Stimulated activated CD8-positive, alpha-beta memory T cell treated with anti-CD3 and anti-CD28 coated beads, Interleukin-4, amount 100 ng/mL, for 24 hours (primary cell): ENCODE measurements around the gene LRIF1.
"Not testable (repeated sequence)": the region's sequence is repeated elsewhere in the genome, so short reads cannot be mapped to it uniquely, and the experiment has no call there.

Experiments
- DNase-seq: peaks from one replicate; pipeline ENCODE4 v3.0.0-alpha.2; 2020; ENCODE audit warnings: low read depth

Gene LRIF1, protein sequence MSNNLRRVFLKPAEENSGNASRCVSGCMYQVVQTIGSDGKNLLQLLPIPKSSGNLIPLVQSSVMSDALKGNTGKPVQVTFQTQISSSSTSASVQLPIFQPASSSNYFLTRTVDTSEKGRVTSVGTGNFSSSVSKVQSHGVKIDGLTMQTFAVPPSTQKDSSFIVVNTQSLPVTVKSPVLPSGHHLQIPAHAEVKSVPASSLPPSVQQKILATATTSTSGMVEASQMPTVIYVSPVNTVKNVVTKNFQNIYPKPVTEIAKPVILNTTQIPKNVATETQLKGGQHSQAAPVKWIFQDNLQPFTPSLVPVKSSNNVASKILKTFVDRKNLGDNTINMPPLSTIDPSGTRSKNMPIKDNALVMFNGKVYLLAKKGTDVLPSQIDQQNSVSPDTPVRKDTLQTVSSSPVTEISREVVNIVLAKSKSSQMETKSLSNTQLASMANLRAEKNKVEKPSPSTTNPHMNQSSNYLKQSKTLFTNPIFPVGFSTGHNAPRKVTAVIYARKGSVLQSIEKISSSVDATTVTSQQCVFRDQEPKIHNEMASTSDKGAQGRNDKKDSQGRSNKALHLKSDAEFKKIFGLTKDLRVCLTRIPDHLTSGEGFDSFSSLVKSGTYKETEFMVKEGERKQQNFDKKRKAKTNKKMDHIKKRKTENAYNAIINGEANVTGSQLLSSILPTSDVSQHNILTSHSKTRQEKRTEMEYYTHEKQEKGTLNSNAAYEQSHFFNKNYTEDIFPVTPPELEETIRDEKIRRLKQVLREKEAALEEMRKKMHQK

DNA sequence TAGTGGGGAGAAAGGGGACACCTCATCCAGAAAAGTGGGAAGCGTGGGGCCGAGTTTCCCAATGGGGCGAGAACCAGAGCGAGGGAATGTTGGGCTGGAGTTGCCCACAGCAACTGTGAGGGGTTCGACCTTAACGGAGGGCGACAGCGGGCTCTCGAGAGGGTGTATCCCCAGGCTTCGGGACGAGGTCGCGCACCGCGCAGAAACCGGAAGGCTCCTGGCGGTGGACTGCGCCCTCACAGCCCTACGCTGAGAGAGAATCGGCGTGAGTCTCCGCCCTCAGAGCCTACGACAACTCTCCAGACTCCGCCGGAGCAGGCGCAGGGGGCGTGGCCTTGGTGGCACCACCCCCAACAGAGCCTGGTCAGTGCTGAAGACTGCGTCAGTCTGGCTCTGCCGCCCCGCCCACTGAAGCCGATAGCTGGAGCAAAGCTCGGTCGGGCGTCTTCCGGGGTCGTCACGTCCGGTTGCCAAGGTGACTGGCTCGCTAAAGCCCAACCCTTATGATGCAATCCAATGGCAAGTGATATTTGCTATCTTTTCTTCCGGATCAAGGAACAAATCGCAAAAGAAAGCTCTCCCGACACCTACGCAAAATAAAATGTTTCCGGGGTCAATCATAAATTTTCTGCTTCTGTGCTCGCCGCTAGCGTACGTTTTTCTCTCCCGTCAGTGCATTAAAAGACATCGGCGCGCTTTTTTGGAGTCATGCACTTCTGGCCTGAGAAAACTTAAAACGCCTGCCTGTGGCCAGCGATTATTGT, at the start of gene LRIF1:
TSS of gene LRIF1 (minus strand) at position 232 of the 764 bp plus-strand sequence. CDS start 234 bp downstream, outside the sequence.
- peak; percentile 100 for DNase-seq

DNA sequence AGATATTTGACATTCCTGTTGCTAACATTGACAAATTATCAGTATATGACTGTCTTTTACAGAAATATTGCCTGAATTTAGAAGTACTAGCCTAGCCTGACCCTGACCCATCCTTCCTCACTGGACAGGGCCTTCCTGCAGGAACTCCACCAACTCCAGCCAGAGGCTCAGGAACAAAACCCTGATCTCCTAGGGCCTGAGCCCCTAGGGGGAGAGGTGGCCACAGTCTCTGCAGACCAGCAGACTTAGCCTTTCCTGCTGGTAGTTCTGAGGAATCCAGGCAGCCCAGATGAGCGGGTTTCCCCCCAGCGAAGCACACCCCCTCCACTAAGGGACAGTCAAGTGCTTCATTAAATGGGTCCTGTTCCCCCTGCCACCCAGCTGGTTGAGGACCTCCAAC, 44.3 kb upstream of the LRIF1 start:
- no peak for DNase-seq

DNA sequence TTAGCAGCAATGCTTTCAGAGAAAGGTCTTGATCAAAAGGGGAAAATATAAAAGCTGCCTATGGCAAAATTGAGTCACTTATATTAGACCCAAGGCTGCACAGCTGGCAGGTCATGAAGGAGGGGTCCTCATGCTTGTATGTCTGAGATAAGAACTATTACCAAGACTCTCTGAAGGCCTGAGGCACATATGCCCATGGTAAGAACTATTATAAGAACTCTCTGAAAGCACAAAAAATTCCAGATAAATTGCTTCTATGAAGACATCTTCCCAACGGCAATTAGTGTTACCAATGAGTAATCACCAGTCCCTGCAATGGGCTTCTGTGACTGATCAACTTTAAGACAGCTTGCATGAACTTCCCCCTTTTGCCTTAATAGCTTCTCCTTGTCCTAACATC, 42.8 kb upstream of the LRIF1 start:
- DNase-seq = no peak

DNA sequence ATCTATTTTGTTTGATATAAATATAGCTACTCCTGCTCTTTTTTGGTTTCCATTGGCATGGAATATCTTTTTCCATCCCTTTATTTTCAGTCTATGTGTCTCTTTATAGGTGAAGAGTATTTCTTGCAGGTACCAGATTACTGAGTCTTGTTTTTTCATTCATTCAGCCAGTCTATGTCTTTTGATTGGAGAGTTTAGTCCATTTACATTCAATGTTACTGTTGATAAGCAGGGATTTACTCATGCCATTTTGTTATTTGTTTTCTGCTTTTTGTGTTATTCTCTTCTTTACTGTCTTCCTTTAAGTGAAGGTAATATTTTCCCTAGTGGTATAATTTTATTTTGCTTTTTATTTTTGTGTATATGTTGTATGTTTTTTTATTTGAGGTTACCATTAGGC, 35.9 kb upstream of the LRIF1 start:
- not testable (repeated sequence) for DNase-seq

DNA sequence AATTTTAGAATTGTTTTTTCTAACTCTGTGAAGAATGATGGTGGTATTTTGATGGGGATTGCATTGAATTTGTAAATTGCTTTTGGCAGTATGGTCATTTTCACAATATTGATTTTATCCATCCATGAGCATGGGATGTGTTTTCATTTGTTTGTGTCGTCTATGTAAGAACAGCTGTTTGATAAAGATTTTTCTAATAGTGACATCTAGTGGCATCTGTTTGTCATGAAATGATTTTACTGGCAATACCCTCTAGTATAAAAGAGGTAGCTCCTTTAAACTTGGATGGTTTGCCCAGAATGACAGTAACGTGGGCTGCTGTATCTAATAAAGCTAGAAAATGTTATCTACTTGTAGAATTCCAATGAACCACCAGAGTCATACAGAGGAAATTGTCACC, 28.6 kb upstream of the LRIF1 start:
- not testable (repeated sequence) for DNase-seq

DNA sequence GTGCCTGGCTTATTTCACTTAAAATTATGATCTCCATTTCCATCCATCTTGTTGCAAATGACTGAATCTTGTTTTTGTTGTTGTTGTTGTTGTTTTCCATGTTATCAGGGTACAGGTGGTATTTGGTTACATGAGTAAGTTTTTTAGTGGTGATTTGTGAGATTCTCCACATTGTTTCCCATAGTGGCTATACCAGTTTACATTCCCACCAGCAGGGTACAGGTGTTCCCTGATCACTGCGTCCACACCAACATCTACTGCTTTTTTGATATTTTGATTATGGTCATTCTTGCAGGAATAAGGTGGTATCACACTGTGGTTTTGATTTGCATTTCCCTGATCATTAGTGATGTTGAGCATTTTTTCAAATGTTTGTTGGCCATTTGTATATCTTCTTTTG, 27.6 kb upstream of the LRIF1 start:
- not testable (repeated sequence) for DNase-seq

DNA sequence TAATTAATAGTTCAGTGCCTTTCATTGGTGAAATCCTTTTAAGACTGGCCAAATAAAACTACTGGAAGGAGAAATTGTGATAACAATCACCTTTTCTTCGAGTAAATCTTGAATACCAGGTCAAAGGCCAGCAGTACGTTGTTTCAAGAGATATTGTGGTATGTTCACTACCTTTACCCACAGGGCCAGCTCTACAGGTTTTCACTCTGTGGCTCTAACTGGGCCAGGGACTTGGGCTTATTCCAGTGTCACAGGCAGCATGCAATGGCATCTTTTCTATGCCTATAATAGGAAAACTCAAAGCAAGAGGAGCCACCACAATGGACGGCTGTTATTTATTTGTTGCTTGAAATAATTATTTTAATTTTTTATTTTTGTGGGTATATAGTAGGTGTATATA, 26.8 kb upstream of the LRIF1 start:
- DNase-seq = no peak

DNA sequence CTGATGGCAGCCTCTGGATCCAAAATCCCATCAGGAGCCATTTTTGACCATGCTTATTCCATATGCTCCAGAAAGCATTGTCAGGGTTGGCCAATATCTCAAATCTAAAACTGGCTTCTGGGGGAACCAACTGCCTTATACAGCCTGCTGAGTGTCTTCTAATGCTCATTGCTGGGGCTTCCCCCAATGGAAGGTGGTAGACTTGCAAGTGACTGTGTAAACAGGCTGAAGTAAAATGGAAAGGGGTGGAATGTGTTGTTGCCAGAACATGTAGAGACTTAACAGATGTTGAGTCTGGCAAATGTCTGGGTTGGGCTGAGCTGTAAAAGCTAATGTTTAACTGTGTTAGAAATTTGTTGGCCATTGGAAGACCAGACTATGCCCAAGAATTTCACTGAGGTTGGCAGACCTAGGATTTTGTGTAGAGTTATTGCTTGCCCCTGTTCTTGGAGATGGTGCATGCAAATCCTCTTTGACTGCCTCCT, 22.7 kb upstream of the LRIF1 start:
- no peak for DNase-seq

DNA sequence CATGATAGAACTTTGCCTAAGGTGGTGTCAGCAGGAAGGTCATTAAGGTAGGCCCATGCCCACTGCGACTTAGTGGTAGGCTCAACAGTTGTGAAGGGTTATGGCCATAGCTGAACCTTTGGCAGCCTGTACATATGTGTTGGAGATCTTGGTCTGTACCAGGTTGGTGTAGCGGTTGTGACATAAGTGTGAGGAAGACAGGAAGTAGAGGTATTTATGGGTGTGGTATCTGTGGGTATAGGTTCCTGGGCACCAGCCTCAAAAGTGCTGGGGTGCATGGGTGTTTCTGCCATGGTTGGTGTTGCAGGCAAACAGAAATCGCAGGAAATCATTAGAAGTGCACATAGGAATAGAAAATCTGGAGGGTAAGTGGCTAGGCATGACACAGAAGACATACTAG, 18.6 kb upstream of the LRIF1 start:
- DNase-seq = no peak

DNA sequence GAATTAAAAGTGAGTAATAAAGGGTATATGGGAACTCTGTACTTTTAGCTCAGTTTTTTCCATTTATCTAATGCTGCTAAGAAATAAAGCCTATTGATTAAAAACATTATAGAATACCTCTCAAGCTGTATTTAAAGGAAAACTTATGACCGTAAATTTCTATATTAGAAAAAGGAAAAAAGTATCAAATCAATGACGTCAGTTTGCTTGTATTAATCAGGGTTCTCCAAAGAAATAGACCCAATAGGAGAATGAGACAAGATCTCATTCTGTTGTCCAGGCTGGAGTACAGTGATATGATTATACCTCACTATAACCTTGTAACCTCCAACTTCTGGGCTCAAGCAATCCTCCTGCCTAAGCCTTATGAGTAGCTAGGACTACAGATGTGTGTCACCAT, 15.4 kb upstream of the LRIF1 start:
- DNase-seq = no peak

DNA sequence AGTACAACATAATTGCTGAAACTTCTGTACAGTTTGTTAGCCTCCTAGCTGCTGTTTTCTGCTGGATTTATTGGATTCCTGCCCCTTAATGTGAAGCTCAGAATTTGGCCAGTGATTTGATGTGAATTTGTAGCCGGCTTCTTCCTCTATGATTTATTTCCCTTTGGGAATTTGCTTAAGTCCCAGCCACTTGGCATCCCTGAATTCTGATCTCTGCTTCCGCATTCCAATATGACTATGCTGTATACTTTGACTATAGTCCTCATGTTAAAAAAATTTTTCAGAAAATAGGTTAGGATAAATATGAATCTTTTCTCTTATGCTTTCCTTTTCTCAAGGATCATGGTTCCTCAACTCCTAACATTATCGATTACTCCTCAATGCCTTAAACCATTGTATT, 12.4 kb upstream of the LRIF1 start:
- no peak for DNase-seq

DNA sequence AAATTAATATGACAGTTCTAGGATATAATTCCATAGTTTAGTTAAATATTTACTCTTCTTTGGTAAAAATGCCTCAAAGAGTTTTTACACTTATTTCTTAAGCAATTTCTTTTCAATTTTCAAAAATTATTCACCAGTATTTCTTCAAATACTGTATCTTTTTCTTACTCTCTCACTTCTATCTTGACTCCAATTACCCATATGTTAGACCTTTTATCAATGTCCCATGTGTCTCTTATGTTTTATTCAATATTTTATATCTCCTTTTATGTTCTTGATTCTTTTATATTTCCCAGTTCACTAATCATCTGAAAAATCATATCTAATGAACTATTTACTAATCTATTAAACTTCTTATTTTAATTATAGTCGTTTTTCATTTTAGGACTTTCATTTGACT, 11.5 kb upstream of the LRIF1 start:
- DNase-seq = no peak

DNA sequence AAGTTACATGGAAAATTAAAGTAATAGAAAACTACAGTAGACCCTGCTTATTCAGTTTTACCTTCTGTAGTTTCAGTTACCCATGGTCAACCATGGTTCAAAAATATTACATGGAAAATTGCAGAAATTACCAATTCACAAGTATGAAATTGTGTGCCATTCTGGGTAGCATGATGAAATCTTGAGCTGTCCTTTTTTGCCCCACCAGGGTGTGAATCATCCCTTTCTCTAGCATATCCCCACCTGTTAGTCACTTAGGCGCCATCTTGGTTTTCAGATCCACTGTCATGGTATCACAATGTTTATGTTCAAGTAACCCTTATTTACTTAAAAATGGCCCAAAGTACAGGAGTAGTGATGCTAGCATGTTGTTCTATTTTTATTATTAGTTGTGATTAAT, 3.5 kb upstream of the LRIF1 start:
- no peak for DNase-seq

DNA sequence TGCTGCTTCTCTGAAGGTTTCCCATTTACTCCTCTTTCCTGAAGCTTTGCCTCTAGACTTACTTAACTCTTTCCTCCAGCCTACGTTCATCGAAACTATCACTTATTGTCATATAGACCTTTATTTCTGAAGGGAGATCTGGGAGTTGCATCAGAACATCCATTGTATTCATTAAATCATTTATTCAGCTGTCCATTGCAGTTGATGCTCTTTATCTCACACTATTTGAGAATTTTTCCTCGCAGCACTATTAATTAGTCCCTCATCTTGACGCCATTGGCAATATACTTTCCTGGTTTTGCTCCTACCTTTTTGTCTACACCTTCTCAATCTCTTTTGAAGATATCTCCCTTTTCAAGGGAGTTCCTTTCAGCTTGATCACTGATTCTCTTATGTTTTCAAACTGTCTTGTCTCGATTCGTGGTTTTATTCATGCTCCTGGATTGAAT, 757 bp upstream of the LRIF1 start:
- DNase-seq = no peak

DNA sequence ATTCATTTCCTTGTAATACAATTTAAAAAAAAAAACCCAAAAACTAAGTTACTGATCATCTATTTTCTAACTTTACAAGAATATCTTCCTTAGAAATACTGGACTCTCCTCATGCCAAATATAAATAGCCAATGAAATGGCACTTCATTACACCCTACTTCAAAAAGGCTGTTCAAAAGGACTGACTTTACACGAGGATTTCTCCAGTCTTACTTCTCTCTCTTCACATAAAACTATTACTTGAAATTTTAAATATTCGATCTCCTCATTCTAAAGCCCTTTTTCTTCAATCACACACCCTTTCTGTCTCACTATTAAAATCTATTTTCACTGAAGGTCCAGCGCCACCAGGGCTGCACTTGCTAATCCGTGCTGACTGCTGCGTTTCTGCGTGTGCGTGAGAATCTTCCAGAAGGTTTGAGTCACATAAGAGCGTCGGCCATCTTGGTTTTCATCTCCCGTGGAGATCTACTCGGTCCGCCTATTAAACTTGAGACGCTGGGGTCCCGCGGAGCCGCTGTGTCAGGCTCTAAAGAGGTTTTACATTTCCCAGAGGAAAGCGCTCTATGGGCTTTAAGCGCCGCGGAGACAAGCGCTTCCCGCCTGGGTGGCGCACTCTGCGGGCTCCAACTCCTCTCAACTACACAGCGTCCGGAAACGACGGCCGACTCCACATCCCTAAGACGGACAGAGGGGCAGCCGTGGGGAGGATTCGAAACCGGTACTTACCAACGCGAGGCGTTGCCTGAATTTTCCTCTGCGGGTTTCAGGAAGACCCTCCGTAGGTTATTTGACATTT, 631 bp downstream of the LRIF1 start:
- peak; percentile 20 for DNase-seq

DNA sequence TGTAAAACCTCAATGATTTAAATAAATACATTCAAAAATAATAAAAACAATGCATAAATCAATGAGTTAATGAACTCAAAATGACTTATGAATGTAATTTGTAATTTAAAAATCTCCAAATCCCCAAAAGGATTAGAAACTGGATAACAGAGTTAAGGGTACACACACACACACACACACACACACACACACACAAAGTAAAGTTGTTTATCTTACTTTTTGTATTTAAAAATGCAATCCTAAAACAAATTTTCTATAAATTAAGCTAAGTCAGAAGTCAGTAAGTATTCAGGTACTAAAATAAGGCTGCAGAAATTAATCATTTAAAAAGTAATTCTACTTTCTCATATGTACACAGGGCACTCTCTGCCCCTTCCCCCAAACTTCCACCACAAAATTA, 1.8 kb downstream of the LRIF1 start:
- no peak for DNase-seq

DNA sequence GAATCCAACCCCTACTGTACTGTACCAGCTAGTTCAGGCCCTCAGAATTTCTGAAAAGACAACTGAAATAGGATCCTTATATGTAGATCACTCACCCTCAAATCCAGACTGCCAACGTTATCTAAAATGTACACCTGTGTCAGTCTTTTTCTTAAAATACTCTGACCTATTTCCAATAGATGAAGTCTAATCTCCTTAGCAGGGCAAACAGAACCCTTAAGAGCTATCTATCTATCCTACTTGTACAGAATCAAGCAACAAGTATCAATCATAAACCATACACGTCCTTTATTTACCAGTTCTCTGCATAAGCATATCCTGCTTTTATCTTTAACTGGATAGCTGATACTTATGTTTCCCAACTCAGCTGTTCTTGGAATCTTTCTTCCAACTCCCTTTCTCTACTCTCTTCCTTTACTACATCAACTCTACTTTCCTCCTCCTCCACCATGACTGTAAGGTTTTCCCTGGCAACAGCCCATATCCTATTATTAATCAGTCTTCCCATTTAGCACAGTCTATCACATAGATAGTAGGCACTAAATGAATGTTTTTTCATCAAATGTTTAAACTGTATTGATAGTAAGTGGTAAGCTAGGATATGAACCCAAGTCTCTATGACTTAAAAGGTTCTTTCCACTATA, 2.8 kb downstream of the LRIF1 start:
- no peak for DNase-seq

DNA sequence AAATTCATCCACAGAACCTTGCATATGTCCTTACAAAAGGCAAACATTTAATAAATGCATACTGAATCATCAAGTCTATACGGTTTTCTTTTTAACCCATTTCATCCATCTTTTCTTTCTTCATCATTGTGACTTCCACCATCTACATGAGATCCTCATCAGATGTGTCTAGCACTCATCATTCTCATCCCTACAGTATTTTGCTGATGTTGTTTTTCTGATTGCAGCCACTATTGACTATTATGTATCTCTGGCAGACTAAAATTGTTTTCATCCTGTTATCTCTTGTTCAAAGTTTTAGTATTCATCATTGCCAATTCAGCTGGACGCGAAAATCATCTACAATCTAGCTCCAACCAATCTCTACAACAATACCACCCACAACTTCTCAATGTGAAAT, 5.9 kb downstream of the LRIF1 start:
- DNase-seq = no peak

DNA sequence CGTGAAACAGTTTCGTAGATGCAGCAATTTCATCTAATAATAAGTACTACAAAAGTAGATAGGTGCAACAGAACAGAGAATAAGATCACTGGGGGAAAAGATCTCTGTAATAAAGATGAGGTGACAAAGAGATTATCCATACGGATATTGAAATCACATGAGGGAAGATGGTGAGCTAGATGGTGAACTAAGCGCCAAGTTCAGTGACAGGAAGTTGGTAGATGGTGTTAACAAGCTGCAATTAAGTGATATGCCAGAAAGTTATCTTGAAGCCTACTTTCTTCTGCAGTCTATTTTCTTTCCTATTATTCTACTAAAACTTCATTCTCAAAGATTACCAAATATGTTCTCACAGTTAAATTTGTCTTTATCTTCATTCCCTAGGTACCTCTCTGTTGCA, 7.1 kb downstream of the LRIF1 start:
- DNase-seq = no peak

DNA sequence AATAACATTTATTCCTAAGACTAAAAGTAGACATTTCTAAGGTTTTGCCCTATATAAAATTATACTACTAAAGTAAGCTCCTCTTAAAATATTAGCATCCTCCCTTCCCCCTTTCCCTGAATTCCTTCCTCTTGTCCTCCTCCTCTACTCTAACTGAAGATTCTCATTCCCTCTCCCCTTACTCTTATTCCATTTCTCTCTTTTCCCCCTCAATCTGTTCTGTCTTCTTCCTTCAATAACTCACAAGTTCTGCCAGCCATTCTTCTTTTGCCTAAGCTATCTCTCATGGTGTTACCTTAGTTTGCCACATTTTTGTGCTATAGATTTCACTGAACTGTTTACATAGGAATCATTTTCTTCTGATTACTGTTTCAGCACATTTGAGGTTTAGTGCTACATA, 10.7 kb downstream of the LRIF1 start:
- DNase-seq = no peak

DNA sequence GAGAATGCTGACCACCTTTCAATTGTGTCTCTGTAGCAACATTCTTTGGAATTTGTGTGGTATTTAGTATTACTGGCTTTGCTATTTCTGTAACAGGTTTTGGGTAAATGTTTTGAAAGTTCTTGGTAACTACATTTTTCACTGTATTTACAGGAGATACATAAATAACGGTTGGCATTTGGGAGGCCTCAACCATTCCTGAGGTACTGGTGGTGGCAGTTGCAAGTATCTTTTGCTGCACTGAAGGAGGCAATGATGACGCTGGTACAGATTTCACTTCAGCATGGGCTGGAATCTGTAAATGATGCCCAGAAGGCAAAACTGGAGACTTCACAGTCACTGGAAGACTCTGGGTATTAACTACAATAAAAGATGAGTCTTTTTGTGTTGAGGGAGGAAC, 11.7 kb downstream of the LRIF1 start:
- DNase-seq = no peak
